GM21390 (cell line): ENCODE data around the gene CRLF3.
"Not testable (repeated sequence)": the region's sequence is repeated elsewhere in the genome, so short reads cannot be mapped to it uniquely, and the experiment has no call there.

Experiments used
- ATAC-seq: cut with Tn5 transposase; IDR thresholded peaks from one replicate; pipeline ENCODE4 v1.9.1; 2021; ENCODE audit not compliant: unreplicated experiment

CRLF3 gene, protein sequence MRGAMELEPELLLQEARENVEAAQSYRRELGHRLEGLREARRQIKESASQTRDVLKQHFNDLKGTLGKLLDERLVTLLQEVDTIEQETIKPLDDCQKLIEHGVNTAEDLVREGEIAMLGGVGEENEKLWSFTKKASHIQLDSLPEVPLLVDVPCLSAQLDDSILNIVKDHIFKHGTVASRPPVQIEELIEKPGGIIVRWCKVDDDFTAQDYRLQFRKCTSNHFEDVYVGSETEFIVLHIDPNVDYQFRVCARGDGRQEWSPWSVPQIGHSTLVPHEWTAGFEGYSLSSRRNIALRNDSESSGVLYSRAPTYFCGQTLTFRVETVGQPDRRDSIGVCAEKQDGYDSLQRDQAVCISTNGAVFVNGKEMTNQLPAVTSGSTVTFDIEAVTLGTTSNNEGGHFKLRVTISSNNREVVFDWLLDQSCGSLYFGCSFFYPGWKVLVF

DNA sequence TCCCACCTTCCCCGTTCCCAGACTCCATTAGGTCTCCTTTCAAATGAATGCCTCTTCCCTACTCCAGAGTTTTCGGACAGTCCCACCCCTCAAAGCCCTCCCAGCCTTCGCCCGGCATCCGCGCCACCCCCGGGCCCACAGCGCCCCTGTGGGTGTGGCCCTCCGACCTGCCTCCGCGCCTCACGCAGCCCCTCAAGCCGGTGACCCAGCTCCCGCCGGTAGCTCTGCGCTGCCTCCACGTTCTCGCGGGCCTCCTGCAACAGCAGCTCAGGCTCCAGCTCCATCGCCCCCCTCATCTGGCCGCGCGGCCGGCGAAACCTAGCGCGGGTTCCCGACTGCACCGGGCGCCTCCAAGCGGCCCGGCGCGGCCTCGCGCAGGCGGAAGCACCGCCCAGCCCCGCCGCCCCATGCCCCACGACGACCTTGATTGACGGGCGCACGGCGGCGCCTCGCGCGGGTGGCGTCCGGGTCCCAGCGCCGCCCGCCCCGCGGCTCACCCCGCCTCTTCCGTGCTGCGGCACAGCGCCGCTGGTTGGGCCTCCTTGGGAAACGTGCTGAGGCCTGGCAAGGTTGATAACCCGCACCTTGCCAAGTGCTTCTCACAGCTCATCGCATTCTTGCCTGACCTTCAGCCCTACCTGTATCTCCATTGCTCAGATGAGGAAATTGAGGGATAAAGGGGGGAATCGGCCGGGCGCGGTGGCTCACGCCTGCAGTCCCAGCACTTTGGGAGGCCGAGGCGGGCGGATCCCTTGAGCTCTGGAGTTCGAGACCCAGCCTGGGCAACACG is at the start of gene CRLF3:
Gene CRLF3, minus strand, starts transcription at position 337 of the 790 bp plus-strand sequence. Its CDS starts 41 bp downstream, at position 296.
- ATAC-seq = peak; percentile 81

DNA sequence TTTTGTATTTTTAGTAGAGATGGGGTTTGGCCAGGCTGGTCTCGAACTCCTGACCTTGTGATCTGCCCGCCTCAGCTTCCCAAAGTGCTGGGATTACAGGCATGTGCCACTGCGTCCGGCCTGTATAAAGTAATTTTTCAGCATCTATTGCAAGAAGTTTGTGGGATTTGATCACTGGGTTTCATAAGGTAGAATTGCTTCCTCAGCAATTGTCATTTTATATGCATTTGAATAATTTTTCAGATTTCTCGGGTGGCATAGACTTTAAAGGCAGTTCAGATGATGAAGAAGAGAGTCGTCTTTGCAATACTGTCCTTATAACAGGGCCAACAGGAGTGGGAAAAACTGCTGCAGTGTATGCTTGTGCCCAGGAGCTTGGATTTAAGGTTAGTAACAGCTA is 44.5 kb upstream of the CRLF3 start:
- no peak for ATAC-seq

DNA sequence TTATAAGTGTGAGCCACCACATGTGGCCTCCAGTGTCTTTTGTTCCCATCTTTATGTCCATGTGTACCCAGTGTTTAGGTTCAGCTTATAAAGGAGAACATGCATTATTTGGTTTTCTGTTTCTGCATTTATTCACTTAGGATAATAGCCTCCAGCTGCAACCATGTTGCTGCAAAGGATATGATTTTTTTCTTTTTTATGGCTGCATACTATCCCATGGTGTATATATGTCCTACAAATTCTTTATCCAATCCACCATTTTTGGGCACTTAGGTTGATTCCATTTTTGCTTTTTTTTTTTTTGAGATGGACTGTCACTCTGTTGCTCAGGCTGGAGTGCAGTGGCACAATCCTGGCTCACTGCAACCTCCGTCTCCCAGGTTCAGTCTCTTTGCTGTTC is 40.1 kb upstream of the CRLF3 start:
- no peak for ATAC-seq

DNA sequence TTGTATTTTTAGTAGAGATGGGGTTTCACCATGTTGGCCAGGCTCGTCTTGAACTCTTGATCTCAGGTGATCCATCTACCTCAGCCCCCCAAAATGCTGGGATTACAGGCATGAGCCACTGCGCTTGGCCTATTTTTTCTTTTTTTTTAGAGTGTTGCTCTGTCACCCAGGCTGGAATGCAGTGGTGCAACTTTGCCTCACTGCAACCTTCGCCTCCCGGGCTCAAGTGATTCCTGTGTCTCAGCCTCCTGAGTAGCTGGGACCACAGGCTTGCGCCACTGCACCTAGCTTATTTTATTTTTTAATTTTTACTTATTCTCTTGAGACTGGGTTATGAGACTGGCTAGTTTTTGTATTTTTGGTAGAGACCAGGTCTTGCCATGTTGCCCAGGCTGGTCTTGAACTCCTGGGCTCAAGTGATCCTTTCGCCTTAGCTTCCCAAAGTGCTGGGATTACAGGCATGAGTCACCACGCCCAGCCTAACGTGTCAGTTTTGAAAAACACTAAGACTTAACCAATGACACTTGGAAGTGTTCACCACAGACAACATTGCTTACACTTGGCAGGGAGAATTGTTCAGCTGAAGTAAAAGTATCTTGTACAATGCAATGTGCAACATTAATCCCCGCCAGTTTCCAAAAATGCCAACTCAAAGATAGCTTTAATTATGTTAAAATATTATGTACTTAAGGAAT is 34.2 kb upstream of the CRLF3 start:
- ATAC-seq = no peak

DNA sequence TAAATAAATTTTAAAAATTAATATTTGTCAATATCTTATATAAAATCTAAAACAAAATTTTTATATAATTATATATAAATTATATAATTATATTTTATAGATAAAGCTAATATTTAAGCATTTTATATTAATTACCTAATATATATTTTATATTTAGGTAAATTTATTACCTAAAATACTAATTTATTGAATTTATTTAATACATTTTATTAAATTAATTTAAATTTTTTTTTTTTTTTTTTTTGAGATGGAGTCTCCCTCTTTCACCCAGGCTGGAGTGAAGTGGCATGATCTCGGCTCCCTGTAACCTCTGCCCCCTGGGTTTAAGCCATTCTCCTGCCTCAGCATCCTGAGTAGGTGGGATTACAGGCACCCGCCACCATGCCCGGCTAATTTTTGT is 29.7 kb upstream of the CRLF3 start:
- ATAC-seq = no peak

DNA sequence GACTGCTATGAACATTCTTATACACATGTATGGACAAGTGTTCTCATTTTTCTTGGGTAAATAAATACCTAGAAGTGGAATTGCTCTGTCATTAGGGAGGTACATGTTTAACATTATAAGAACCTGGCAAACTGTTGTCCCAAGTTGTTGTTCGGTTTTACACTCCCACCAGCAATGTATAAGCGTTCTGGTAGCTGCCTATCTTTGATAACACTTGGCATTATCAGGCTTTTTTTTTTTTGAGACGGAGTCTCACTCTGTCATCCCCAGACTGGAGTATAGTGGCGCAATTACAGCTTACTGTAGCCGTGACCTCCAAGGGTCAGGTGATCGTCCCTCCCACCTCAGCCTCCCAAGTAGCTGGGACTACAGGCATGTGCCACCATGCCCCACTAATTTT is 23.5 kb upstream of the CRLF3 start:
- no peak for ATAC-seq

DNA sequence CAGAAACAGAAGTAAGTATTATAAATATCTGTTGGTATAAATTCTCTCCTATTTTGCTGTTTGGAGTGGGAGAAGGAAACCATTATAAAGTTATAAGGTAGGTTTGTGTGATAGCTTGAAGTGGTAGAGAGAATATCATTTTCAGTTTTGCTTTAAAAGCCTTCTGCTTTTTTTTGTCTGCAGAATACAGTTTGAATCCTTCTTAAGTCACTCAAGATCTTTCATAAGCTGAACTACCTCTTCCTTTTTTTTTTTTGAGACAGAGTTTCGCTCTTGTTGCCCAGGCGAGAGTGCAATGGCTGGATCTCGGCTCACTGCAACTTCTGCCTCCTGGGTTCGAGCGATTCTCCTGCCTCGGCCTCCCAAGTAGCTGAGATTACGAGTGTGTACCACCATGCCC is 16.3 kb upstream of the CRLF3 start:
- ATAC-seq = no peak

DNA sequence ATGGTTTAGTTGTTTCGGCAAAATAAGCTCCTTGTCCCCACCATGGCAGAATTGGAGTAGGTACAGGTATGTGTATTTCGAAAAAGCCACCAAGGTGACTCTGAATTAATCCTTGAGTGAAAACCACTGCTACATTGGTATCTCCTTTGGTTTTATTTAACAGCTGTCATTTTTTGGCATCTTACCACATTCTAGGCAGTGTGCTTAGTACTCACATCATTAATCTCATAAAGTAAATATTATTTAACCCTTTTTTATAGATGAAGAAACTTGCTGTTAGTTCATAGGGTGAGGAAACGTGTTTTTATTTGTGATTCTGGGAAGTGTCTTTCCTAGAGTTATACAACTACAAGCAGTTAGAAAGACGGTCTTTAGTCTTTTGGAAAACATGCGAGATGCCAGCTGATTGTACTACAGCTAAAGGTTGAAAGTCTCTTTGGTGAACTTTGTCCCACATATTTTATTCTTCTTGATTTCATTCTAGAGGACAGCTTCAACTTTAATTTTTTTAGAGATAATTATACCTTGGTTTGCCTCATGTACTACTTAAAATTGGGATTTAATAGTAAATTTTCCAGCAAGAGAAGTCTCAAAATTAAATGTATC is 13.8 kb upstream of the CRLF3 start:
- ATAC-seq = no peak

DNA sequence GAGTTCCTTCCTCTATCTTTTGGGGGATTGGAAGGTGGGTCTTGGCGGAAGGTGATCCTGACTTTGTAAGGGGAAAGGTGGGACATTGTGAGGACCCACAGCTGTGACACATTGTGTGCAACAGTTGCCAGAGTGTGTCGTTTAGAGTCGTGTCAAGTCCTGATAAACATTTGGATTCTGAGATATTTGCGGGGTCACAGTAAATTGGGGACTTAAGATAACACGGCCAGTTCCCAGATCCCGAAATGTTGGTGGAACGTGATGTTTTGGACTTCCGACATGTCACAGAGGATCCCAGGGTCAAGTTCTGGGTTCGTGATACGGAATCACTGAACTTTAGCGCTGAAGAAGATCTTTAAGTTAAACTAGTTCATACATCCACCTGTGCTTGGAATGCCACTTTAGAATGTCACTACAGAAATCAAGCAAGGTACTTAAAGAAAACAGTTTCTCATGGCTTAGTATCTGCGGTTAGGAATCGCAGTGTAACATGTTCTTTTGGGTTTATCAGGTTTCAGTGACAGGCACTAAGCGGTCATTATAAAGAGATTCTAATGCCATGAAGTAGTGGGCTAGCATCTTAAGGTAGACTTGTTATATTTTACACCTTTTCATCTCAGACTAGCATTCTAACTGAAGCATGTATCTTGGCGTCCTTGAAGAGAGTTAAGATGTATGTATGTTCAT is 8.1 kb upstream of the CRLF3 start:
- ATAC-seq = no peak

DNA sequence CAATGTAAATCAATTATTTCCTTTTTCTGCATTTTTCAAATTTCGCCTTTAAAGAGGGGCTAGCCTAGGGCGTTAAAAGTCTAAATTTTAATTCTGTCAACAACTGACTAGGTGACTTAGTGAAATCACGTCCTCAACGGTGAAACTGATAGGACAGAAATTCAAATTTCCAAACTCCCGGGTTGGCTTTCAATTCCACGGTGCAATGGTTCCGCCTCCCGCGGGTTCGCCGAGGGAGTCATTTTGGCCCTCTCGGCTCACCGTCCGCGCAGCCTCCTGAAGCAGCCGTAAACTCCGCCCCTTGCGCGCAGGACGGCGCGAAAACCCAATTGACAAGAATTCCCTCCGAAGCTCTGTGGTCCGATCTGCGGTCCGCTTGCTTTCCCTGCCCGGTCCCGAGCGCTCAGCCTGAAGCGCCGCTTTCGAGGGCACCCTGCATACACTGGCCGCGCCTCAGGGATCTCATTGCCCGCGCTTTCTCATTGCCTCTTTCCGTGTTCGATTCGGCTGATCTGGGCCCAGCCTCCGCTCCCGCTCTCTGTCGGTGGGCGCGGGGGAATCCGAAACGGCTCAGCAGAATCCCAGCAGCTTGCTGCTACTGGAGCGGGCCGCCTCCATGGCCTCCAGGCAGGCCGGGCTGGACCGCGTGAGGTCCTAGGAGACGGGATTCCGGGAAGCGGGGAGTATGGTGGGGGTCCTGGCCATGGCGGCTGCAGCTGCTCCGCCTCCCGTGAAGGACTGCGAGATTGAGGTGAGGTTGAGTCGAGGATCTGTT is 7.4 kb upstream of the CRLF3 start, which contains the start of gene ATAD5:
Gene ATAD5, plus strand, starts transcription at position 304 of the 775 bp plus-strand sequence. Its CDS starts 382 bp downstream, at position 686.
- ATAC-seq = peak; percentile 82

DNA sequence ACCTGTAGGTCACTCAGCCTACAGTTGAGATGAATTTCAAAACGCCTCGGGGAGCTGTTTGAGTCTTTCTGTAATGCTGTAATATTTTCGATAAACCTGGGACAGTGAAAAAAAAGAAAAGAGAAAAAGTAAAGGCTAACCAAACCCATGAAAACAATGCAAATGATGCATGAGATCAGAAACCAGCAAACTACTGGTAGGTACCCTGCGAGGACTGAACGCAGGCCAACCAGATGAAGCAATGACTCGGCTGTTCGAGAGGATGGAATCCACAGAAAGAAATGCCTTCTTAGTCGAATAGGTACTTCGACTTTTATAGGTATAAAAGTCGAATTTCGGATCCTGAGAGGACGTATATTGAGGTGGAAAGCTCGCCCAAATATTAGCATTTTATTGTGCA is 6.8 kb upstream of the CRLF3 start:
- no peak for ATAC-seq

DNA sequence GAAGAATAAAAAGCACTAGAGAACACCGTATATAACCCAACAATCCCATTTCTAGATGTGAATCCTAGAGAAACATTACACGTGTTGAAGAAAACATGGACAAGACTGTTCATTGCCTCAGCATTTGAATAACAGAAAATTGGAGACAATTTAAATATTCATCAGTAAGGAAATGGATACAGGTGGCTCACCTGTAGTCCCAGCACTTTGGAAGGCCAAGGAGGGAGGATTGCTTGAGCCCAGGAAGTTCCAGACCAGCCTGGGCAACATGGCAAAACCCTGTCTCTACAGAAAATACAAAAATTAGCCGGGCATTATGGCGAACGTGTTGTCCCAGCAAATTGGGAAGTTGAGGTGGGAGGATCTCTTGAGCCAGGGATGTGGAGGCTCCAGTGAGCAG is 4.5 kb upstream of the CRLF3 start:
- ATAC-seq = no peak

DNA sequence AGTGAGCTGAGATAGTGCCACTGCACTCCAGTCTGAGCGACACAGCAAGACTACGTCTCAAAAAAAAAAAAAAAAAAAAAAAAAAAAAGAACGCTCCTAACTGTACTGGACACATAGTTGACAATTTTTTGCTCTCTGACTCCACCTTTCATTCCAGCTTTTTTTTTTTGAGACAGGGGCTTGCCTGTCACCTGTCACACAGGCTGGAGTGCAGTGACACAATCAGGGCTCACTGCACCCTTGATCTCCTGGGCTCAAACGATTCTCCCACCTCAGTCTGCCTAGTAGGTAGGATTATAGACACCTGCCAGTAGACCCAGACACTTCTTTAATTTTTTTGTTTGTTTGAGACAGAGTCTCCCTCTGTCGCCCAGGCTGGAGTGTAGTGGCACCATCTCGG is 2.6 kb upstream of the CRLF3 start:
- ATAC-seq = no peak

DNA sequence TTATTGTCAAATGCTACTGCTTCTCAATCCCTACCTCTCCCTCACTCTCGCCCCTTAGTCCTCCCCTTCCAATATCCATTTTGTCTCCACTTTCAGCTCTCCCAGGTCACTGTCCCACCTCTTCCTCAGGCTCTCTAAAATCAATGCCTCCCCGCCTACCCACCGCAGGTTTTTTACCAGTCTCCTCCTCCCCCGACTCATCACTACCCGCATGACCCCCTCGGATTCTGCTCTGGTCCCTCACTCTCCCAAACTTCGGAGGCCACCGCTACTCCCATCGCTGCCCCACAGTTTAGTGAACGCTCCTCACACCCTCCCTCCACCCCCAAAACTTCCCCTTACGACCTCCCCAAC is 513 bp downstream of the CRLF3 start:
- no peak for ATAC-seq

DNA sequence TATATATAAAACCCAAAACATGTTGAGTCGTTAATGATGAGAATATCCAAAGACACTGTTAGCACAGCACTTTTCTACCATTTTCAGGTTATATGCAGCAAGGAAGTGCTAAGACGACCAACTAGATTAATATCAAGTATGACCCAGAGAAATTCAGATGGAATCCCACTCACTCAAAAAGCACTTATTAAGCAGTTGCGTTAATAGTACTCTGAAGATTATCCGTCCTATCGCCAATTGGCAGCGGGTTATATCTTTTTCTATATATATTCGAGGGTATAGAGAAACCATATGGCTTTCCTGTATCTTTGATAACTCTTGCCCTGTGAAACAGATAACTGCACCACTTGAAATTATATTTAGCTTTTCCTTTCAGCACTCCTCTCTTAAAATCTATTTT is 1.1 kb downstream of the CRLF3 start:
- no peak for ATAC-seq

DNA sequence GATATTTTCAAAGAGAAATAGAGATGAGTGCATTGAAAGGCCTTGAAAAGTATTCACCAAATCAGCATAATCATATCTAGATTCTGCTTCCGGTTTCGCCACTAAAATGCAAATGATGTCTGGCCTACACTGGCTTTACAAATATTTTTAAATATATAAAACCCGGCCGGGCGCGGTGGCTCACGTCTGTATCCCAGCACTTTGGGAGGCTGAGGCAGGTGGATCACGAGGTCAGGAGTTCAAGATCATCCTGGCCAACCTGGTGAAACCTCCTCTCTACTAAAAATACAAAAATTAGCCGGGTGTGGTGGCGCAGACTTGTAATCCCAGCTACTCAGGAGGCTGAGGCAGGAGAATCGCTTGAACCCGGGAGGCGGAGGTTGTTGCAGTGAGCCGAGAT is 1.6 kb downstream of the CRLF3 start:
- not testable (repeated sequence) for ATAC-seq

DNA sequence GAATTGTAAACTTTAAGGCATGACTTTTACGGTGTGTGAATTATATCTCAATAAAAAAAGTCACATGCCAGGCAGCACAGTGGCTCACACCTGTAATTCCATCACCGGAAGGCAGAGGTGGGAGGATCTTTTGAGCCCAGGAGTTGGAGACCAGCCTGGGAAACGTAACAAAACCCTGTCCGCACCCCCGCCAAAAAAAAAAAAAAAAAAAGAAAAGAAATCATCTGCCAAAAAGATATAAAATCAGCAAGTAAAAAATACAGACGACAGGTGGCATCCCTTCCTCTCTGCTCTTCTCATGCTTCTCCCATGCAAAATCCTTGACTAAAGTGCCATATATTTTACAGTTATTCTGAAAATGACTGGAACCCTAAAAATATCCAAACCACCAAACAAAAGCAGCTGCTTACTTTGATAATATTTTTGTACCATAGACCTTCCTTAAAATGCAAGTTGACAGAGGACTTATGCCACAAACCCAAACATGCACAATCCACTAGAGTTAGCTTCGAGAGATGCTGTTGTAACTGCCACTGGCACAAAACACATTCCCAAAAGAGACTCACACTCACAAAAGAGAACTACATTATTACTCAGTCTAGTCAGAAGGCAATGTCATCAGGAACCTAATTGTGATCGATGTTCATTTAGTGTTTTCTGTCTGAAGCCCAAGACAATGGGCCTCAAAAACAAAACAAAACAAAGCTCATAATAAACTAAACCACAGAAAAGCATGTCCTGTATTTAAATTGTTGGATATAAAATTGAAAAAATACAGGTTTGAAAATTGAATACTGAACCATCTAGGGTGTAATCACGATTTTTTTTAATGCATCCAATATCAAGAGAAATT is 2.4 kb downstream of the CRLF3 start:
- no peak for ATAC-seq

DNA sequence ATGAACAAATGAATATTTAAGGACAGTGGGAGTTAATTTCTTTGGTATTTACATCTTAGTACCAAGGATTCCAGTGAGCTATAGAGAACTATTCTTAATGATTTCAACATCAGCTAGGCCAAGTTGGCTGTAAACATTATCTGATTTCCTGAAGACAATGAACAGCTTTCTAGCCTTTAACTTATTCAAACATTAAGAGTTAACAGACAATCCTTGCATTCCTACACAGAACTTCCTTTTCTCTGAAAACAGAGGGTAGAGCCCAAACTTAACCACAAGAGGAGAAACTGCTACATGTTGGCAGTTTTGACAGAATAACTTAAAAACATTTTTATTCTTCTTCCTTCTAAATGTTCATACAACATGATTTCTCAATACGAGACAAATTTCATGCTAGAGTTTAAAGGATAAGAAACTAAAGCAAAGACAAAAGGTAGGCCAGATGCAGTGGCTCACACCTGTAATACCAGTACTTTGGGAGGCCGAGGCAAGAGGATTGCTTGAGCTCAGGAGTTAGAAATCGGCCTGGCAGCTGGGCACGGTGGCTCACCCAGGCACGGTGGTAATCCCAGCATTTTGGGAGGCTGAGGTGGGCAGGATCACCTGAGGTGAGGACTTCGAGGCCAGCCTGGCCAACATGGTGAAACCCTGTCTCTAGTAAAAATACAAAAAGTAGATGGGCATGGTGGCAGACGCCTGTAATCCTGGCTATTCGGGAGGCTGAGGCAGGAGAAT is 4.4 kb downstream of the CRLF3 start:
- ATAC-seq = no peak
